HPDE6-E6E7 (cell line): ENCODE results near the gene DIPK1C.

Experiments used
- DNase-seq: peaks from one replicate; pipeline ENCODE4 v3.0.0; 2011; ENCODE audit warnings: missing footprints; ENCODE audit errors: extremely low spot score

DIPK1C gene

GRCh38 chr18:74420481-74420880 is 36.6 kb downstream of the DIPK1C start:
- no peak for DNase-seq

GRCh38 chr18:74419761-74420160 is 37.3 kb downstream of the DIPK1C start:
- DNase-seq, result no peak

DNA sequence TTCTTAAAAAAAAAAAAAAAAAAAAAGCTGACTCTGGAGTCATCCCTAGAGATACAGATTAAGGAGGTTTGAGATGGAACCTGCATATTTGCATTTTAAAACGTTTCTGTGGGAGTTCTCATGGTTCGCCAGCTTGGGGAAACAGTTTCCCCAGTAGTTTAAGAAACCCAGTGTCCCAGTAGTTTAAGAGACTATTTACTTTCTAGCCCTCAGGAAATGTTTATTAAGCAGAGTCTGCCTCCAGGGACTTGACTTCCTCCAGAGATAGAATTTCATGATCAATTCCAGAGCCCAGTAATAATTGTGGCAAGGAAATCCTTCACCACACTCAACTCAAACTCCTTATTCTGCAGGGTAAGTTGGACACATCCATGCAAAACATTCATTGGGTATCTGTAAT is 39.1 kb downstream of the DIPK1C start:
- no peak for DNase-seq

GRCh38 chr18:74416124-74416523 is 41.0 kb downstream of the DIPK1C start:
- DNase-seq, result no peak

DNA sequence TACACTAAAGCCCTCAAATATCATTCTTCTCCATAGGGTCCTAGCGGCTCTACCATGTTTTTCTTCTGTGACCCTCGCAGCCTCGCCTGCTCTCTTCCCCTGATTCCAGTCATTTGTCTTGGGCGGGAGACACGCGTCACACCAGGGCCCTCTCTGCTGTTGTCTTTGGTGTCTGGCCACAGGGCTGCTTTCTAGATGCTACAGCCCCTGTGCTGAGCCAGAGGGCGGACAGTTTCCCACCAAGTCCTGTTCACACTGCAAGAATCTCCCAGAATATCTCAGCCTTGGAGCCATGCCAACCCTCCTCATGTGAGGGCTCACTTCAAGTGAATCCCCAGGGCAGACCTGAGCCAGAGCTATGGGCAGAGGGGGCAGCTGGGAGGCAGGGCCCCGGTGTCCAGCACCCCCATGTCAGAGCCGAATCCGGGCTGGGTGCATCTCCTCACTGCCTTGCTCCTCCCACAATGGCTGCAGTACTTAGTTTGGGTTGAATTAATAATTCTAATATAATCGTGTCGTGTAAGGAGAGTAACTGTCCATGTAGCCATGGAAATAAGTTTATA is 42.1 kb downstream of the DIPK1C start:
- no peak for DNase-seq

- DNase-seq, result no peak
These were observed 43.3 kb downstream of the DIPK1C start for GRCh38 chr18:74413836-74414235.

DNA sequence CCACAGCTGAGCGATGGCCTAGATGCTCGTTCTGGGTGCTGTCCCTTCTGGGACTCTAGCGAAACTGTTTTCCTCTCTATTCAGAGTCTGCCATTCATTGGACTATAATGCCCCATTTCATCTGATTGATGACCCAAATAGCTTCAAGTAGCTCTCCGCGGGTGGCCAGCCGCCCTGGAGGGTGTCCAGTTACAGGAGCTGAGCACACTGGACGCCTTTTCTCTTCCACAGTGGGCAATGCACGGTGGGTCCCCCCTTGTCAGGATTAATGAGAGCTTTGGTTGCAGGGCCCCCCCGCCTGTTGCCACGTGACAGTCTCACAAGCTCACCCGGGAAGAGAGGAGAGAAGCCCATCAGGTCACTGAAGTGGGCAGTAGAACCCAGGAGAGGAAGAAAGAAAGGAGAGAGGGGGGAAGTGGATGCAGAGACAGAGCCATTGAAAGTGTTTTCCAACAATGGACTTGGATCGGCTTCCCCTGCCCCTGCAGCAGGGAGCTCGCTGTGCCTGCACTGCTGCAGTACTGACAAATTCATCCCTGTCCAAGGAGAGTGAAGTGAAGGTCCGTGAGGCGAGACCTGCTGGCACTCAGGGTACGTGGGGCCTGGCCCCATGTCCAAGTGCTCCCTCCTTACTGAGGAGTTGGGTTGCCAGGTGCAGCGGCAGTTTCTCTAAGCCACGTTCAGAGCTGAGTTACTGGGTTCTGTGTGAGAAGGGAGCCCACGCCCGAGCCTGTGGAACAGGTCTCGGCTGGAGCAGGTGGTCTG is 44.8 kb downstream of the DIPK1C start:
- DNase-seq, result no peak

DNA sequence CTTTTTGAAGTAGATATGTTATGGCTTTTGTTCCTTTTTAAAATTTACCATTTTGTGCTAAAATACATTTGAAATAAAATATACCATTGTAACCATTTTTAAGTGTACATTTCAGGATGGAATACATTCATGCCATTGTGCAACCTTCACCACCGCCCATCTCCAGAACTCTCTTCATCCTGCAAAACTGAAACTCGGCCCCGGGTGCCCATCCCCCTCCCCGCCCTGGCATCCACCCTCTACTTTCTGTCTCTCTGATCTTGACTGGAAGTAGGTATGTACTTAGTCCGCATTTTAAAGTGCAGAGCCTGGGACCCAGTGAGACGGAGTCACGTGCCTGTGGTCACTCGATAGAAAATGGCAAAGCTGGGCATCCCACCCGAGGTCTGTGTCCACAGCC is 45.6 kb downstream of the DIPK1C start:
- DNase-seq, result no peak

GRCh38 chr18:74410441-74410992 is 46.6 kb downstream of the DIPK1C start:
- no peak for DNase-seq

DNA sequence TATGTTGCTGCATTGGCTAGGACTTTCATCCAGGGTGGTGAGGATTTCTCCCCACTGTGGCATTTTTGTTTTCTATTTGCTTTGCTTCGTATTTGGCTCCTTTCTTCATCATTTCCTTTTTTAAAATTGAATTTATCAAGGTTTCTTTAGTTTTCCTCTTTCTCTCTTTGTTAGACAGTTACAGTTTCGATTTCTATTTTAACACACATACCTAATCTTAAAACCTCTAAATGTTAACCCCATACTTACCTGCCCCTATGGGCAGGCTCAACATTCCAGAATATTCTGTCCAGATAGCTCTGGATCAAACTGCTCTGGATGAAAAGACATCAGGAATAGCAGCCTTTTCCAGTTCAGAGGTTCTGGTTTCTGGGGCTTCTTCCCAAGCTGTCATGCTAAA is 49.2 kb downstream of the DIPK1C start:
- DNase-seq, result no peak

GRCh38 chr18:74402806-74403433 is 54.2 kb downstream of the DIPK1C start:
- no peak for DNase-seq

- DNase-seq, result no peak
These were observed 56.3 kb downstream of the DIPK1C start for GRCh38 chr18:74400813-74401212.

GRCh38 chr18:74399091-74399887 is 57.8 kb downstream of the DIPK1C start:
- no peak for DNase-seq

- no peak for DNase-seq
These were observed 59.5 kb downstream of the DIPK1C start for GRCh38 chr18:74397572-74397971.

DNA sequence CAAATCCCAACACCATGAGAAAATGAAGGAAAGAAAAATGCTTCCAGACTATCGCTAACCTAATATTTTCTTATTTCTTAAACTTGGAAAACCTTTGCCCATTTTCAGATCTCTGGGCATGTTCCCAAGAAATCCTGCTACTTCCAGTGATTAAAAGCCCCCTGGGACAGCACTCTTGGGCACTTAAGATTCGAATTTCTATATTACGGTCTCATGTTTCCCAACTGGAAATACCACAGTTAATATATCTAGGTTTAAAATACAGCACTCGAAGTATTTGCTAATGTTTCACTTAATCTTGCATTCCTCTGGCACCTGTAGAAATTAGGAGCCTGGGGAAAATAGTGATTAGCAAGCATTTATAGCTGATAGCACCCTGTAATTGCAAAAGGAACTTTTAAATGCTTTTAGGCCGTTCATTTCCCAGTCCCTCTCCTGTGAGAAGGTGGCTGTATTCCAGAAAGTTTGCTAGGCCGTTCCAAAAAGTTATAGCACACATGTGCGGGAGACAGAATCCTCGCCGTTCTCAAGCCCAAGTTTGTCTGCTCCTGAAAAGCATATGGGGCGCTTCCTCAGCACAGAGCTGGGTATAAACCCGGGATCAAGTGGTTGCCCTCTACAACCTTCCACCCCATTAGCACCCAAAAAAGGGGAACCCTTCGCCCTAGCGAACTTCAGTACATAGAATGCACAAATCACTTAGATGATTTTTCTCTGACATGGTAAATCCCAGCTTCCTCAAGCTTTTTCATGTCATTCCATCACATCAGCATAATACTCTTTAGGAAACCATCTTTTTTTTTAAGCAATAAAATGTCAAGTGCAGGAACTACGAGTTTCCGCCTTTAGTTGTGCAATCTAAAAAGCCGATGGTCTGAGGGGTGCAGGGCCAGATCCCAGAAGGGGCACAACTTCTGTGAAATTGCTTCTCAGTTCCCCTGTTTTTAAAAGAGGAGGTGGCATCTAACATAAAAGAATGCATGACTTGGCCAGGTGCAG is 60.6 kb downstream of the DIPK1C start:
- DNase-seq, result no peak

- DNase-seq, result no peak
These were observed 61.4 kb downstream of the DIPK1C start for GRCh38 chr18:74395648-74396154.

DNA sequence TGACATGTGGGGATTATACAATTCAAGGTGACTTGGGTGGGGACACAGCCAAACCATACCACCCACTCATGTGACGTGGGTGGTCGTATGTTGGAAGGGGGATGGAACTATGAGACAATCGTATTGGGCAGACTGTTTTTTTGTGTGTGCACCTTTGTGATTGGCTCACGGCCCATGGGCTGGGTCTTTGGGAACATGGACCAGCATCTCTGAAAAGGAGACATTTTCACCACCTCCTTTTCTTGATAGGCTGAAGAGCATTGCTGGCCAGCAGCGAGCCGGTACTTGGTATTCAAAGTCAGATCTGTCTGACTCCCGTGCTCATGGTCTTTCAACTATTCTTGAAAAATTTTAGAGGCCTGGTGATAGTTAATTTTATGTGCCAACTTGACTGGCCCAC is 62.1 kb downstream of the DIPK1C start:
- DNase-seq, result no peak

GRCh38 chr18:74392323-74392722 is 64.8 kb downstream of the DIPK1C start:
- no peak for DNase-seq

- DNase-seq, result no peak
These were observed 66.2 kb downstream of the DIPK1C start for GRCh38 chr18:74390900-74391299.

GRCh38 chr18:74389991-74390390 is 67.1 kb downstream of the DIPK1C start:
- DNase-seq, result no peak
